ENCODE results near the gene CRTC3.

The CRTC3 gene

GRCh38 chr15:90596943-90597342, 67.2 kb downstream of the CRTC3 start:
- no peak for DNase-seq

GRCh38 chr15:90597577-90597976, 67.9 kb downstream of the CRTC3 start:
- DNase-seq: no peak

DNA sequence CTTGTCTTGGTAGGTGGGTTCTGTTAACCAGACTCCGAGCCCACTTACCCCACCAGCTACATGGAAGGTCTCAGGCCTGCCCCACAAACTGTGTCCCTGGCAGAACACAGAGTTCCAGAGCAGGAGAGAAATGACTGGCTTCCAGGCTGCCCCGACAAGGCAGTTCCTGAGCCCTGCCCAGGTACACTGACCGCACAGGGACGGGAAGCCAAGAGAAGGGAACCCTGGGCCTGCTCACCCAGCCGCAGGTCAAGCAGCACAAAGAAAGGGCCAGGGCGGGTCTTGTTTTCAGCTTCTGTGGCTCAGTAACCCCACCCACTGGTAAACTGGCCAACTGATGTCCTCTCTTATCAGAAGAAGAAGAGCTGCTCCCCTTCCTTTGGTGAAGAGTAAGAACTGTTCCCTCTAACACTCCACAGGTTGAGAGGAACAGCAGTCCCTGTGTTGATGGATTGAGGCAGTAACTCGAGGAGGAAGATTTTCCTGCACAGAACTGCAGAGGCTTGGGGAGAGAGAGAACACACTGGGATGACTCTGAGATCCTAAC, 68.4 kb downstream of the CRTC3 start:
- DNase-seq: no peak

- no peak for DNase-seq
Observed at GRCh38 chr15:90598679-90599078, 69.0 kb downstream of the CRTC3 start.

GRCh38 chr15:90599116-90599515, 69.4 kb downstream of the CRTC3 start:
- DNase-seq: no peak

DNA sequence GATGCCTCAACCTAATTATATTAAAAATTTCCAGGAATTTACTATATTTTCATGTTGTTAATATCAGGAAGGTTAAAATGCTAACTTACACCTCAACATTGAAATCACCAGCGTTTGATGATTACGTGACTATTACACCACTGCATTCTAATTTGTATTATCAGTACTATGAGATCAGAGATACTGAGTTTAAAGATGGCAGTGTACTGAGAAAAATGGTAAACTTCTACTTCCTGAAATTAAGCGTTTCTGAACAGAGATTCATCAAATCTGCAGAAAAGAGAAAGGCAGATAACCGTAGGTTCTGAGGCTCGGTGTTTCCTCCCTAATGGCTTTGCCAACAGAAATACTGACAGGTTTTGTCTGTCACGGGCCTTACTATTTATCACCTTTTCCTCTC, 69.9 kb downstream of the CRTC3 start:
- DNase-seq: no peak

DNA sequence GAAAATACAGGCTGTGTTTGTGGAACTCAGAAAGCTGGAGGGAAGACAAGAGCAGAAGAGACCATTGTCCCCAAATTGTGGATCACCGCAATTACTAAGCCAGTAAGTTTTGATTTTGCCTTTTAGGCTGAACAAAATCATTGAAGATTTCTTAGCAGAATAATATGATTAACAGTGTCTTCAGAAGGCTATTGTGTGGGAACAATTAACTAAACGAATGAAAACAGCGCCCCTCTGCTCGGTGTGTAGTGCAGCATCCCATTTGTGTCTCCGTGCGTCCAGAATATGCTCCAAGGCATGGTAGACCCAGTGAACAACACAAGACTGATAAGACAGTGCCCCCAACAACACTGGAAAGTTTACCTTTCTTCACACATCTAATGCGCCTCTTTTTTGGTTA, 71.2 kb downstream of the CRTC3 start:
- DNase-seq: no peak

DNA sequence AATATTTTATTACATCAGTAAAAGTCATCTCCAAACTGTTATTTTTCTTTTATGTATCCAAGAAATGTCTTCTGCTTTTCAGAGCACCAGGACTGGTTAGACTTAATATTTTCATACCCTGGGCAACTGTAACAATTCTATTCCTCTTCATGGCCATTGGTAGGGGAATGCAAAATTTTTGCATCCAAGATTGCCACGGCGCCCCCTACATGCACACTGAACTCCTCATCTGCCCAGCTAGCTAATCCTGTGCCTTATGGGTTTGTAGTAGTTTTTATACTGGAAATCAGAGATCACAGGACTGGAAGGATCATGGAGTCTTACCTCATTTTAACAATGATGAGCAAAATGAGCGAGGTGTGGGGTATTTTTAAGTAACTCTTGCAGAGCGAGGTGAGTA, 74.2 kb downstream of the CRTC3 start:
- peak; percentile 27 for DNase-seq

DNA sequence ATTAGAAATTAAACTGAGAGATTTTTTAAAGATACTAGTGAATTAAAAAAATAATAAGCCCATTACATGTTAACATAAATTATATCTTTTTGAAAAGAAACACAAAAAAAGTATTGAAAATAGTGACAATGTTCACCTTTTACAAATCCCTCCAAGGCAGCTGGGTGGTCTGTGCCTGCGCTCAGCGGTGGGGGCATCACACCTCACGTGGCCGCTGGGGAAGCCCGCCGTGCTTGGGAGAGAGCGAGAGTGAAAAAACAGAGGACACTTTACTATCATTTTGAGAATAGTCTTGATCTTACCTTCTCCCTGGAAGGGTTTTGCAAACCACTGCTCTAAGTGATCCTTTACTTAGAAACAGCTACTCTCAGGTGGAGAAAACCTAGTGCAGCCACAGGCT, 76.9 kb downstream of the CRTC3 start:
- no peak for DNase-seq

- DNase-seq: no peak
Observed at GRCh38 chr15:90607361-90607760, 77.6 kb downstream of the CRTC3 start.

DNA sequence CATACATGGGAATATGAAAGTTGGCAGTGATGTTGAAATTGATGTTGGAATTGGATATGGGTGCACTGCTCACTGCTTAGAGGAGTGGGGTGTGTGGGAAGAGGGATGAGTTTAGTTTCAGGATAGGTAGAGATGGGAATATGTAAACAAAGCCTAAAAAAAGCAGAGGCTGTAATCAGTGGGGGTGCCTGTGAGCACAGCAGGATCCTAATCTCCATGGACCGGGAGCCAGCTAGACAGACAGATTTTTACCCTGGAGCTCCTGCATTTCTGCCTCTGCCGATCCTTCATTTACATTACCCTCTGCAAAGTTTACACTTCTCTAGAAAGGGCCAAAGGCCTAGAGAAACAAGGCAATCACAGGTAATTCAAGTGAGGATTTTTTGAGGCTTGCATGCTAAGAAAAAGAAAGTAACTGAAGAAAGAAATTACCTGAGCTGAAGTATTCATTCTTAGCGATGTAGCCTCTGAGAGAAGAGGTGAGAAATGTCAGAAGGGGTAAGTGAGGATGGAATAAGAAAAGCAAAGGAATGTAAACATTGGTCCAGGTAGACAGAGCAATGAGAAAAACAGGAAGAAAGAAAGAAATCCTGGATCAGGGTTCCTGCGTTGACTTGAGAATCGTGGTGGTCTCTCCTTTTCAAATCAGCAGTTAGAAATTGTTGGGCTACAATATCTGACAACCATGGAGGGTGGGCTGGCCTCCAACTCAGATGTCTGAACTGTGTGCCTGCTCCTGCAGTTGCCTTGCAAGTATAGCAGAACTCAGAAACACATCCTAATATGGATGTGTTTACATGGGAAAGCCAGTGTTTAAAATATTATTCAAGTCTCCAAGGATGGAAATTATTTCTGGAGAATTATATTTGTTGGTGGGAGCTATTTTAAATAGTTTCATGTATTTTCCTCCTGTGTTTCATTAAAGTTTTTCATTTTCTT, 79.8 kb downstream of the CRTC3 start:
- DNase-seq: no peak

- DNase-seq: no peak
Observed at GRCh38 chr15:90610190-90610589, 80.5 kb downstream of the CRTC3 start.

DNA sequence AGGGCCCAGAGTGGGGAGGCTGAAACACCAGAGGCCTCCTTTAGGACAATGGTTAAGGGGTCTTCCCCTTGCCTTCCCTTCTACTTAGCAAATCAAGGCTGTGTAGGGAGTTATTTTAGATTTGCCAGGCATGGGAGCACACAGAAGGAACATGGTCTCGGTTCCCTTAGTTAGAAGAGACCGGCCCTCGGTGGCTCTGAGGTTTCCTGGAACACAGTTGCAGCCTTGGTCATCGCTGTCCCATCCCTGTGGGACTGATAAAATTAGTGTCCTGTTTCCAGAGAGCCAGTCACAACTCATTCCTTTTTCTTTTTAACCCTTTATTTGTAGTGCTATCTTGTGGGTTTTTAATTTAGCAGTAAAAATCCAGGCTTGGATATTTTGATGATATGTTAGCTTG, 81.4 kb downstream of the CRTC3 start:
- DNase-seq: no peak

- no peak for DNase-seq
Observed at GRCh38 chr15:90617171-90617570, 87.4 kb downstream of the CRTC3 start.

DNA sequence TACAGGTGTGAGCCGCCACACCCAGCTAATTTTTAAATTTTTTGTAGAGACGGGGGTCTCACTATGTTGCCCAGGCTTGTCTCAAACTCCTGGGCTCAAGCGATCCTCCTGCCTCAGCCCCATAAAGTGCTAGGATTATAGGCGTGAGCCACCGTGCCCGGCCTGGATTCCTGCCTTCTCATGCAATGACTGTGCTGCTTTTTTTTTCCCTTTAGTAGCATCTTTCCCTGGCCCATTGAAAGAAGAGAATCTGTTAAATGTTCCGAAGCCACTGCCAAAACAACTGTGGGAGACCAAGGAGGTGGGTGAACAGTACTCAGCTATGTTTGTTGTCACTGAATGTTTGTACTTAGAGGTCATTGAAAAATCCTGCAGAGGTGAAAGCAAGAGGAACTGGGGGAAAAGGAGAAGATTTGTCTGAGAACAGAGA, 88.0 kb downstream of the CRTC3 start:
- DNase-seq: no peak

DNA sequence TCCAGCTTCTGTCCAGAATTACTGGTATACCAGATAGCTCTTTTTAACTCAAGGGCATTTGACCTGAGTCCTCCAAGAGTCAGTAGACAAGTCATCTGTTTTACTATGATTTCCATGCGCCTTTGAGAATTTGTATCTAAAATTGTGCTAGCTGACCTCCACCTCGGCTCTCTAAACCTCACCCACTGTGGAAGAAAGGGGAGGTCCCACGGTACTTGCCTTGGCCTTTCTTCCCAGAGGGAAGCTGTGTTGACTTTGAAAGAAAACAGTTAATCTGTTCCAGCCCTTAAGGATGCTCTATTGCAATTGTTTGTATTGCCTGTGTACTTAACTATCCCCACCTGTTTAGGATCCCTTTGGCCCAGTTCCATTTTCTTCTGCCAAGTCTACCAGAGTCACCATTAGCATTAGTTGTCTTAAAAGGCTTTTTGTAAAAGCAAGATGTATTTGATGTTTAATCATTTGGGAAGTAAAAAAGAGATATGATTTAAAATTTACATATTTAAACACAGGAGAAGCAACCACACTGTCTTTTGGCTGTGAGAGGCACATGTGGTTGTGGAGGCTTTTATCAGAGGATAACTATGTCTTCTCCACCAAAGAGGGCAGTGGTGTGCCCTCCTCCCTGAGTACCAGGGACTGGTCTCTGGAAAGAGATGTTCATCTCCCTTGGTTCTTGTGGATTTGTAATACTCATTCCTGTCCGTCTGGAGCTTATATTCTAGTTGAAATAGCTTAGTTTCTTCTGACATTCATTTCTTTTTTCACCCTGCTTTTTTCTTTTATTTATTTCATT, 88.8 kb downstream of the CRTC3 start:
- no peak for DNase-seq

DNA sequence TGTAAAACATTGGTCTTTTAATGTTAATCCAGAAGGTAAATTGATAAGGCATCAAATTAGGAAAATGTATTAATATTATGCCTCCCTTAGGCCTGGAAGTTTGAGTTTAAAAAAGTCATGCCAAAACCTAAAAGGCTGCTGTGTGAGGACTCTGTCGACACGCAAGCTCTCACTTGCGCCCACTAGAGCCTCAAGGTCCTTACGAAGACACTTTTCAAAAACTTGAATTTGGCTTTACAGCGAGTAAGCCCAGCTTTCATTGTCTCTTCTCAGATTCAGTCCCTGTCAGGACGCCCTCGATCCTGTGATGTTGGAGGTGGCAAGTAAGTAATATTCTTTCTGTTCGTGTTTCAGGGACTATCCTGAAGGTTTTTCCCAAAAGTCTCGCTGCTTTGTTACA, 89.7 kb downstream of the CRTC3 start:
- DNase-seq: no peak

DNA sequence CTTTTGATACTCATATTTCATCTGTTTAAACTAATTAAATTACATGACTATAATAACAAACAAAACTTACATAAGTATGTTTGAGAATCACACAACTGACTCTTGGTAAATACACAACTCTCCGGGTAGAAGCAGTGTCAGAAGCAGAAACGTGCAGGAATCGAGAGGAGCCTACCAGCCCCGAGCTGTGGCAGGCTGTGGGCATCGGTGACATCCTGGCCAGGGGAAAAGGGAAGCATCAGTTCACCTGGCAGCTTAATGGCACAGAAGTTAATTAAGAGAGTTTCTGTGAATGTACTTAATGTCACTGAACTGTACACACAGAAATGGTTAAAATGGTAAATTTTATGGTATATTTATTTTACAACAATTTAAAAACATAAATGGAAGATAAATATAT, 90.2 kb downstream of the CRTC3 start:
- DNase-seq: no peak

GRCh38 chr15:90620379-90621067, 90.8 kb downstream of the CRTC3 start:
- DNase-seq: peak; percentile 14

DNA sequence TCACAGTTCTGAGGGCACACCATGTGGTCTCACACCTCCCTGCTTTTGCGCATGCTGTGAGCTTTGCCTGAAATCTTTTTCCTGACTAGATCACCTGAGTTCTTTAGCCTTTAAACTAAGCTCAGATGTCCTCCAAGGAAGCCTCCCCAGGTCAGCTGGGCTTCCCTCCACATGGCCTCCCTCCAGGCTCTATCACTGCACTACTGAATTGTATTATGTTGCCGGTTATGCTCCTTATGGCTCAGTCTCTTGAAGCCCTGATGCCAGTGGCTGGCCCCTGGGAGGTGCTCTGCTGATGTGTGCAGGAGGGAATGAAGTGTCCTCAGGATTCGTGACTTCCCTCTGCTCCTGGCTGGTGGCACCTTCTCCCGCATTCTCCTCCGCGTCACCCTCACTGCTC, 94.1 kb downstream of the CRTC3 start:
- no peak for DNase-seq

DNA sequence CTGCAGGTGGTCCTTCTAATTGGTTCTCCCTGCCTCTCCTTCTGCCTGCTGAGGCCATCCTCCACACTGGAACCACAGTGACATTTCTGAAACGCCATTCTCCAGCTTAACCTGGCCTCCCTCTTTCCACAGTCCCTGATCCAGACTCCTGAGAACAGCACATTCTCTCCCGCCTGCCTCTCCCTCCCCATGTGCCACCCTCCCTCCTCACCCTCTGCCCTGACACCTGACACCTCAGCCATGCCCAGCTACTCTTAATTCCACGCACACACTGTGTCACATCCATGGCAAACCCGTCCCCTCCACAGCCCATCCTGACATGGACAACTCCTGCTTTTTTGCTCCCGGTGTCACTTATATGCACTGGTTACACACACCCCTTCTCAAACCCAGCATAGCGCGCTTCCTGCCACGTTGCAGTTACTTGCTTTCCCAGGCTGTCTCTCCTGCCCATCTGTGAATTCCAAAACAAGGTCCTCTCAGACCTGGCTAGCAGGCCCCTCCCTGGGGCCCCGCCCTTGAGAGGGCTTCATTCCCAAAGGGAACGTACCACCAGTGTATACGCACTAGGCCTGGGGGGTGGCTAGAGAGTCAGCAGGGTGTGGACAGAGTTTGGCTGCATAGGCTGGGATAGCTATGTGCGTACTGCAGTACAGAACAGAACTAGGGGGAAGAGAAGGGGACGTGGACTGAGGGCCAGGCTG, 94.7 kb downstream of the CRTC3 start:
- no peak for DNase-seq

GRCh38 chr15:90625037-90625436, 95.3 kb downstream of the CRTC3 start:
- no peak for DNase-seq

- DNase-seq: no peak
Observed at GRCh38 chr15:90629217-90629616, 99.5 kb downstream of the CRTC3 start.
